Kidney (tissue), 14 donors: ENCODE results near the gene CLDN9. TPM values are rescaled to one million over a fixed set of nuclear protein-coding genes. Genes with fewer than 3 reads are reported as not detected.

Source experiments
- DNase-seq, 5 donors: peaks; one replicate each; pipeline ENCODE4 v3.0.0-alpha.2; 2013 to 2020
- FAIRE-seq: peaks from 2 replicates; lab custom pipeline; 2012; peaks lifted over from hg19 to GRCh38; lab: Jason Lieb, UNC
- H3K27ac ChIP-seq, 2 donors: one replicate each; pipeline ENCODE4 v1.7.0; 2013; ENCODE audit warnings: low read depth in 2 of 2, low read length in 2 of 2, inconsistent platforms in 1 of 2
- H3K27me3 ChIP-seq: one replicate; pipeline ENCODE4 v1.7.1; 2013; ENCODE audit warnings: low read length, inconsistent platforms; ENCODE audit not compliant: control insufficient read depth, insufficient read depth
- H3K36me3 ChIP-seq, 3 donors: one replicate each; pipeline versions ENCODE4 v1.7.0 to v1.7.1; 2013; ENCODE audit warnings: low read length in 3 of 3, control low read depth in 1 of 3, inconsistent platforms in 1 of 3; ENCODE audit not compliant: insufficient read depth in 3 of 3, control insufficient read depth in 2 of 3
- H3K4me1 ChIP-seq, 3 donors: one replicate each; pipeline versions ENCODE4 v1.7.0 to v1.7.1; 2013; ENCODE audit warnings: low read length in 3 of 3, inconsistent platforms in 1 of 3, low read depth in 1 of 3; ENCODE audit not compliant: control insufficient read depth in 2 of 3, insufficient read depth in 2 of 3
- H3K4me3 ChIP-seq, 3 donors: one replicate each; pipeline versions ENCODE4 v1.7.0 to v1.8.1; 2013; ENCODE audit warnings: low read length in 3 of 3, control low read depth in 1 of 3, inconsistent platforms in 1 of 3
- H3K9ac ChIP-seq, 3 donors: one replicate each; pipeline versions ENCODE4 v1.7.0 to v1.7.1; 2013; ENCODE audit warnings: low read length in 3 of 3, control low read depth in 1 of 3, inconsistent platforms in 1 of 3
- H3K9me3 ChIP-seq, 3 donors: one replicate each; pipeline versions ENCODE4 v1.7.0 to v1.7.1; 2013; ENCODE audit warnings: low read length in 3 of 3, control low read depth in 1 of 3, inconsistent platforms in 1 of 3; ENCODE audit not compliant: control insufficient read depth in 2 of 3, insufficient read depth in 1 of 3
- intact Hi-C: fragments of 100-400 bp; cut with DNase I; formaldehyde crosslinking; loops from one replicate; pipeline ENCODE4 v1.11.1; 2022
- polyA plus RNA-seq: library from polyadenylated mRNA; stranded (reverse); fragments of 350-450 nt; fragmentation: Illumina TruSeq; extraction: RNeasy Lipid Tissue Mini Kit (QIAGEN cat#74804); gene quantifications from one replicate; pipeline ENCODE4 v1.2.3, GENCODE V29; 2014; ENCODE audit warnings: low read depth, low replicate concordance; ENCODE audit not compliant: insufficient read depth
- total RNA-seq: library from RNA; stranded (reverse); fragmentation: NEBNext Ultra II Directional; extraction: Animal tissue kit (Norgen Biotek cat#: 25700); gene quantifications from one replicate; pipeline ENCODE4 v1.2.1, GENCODE V29; 2021
- TF ChIP-seq, protein P1 (sequence below): IDR thresholded peaks from 3 replicates; pipeline ENCODE4 v1.5.1; 2012; ENCODE audit warnings: mild to moderate bottlenecking, moderate library complexity, borderline replicate concordance; ENCODE audit not compliant: insufficient read depth; ENCODE audit errors: extremely low read depth
- donor health status: control.
- donor health status: control.
- donor health status: control.
- donor health status: control.
- donor health status: control.
- donor health status: DM: yes; HTN: yes; CAD: no.
- donor health status: Normal renal cell carcinoma (clear cell type).

Gene CLDN9
- total and polyA plus RNA-seq, 2 donors from 2014 or later = 0.60 TPM; not detected in 1

DNA sequence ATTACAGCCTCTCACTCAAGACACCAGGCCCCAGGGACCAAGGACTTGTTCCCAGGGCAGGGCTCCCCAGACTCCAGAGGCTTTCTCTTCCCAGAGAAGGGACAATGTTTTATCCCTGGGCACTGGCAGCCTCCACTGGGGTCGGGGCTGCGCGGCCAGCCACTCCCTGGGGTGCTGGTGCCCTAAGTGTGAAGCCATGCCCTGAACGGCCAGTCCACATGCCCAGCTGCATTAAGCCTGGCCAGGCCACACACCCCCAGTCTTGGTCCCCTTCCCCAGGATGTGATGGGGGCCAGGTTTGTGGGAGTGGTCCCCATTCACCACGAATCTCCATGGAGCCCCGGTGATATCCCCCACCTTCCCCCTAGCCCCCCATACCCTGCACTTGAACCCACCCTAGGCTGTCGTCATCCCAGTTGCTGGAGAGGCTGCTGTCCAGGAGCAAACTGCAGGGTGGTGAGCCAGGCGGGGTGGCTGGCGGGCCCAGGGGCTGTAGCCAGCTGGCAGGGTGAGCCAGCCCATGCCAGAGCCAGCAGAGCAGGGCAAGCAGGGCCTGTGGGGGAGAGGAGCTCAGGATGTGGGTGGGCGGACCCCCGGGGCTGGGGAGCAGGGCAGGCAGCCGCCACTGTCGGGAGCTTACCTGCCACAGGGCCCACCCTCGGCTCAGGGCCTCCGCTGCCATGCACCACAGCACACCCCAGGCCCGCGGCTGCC is 39.0 kb upstream of the CLDN9 start:
- DNase-seq = peak in 1 of 5 donors; percentile 74
- Histone ChIP-seq H3K27ac (no peak overlapping the region), H3K27me3 (no peaks in the 10 kb centered on the region), H3K4me1 (peaks cover 0 to 5% (median 0%) of the 10 kb centered on the region in 3 donors), H3K9ac (no peak overlapping the region), H3K9me3 (no peaks in the 10 kb centered on the region), H3K36me3 (no peaks in the 10 kb centered on the region), H3K4me3 (no peak overlapping the region)
- intact Hi-C loops = no loop called here
- no peak for FAIRE-seq
- TF ChIP-seq, protein P1, sequence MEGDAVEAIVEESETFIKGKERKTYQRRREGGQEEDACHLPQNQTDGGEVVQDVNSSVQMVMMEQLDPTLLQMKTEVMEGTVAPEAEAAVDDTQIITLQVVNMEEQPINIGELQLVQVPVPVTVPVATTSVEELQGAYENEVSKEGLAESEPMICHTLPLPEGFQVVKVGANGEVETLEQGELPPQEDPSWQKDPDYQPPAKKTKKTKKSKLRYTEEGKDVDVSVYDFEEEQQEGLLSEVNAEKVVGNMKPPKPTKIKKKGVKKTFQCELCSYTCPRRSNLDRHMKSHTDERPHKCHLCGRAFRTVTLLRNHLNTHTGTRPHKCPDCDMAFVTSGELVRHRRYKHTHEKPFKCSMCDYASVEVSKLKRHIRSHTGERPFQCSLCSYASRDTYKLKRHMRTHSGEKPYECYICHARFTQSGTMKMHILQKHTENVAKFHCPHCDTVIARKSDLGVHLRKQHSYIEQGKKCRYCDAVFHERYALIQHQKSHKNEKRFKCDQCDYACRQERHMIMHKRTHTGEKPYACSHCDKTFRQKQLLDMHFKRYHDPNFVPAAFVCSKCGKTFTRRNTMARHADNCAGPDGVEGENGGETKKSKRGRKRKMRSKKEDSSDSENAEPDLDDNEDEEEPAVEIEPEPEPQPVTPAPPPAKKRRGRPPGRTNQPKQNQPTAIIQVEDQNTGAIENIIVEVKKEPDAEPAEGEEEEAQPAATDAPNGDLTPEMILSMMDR = no peak

DNA sequence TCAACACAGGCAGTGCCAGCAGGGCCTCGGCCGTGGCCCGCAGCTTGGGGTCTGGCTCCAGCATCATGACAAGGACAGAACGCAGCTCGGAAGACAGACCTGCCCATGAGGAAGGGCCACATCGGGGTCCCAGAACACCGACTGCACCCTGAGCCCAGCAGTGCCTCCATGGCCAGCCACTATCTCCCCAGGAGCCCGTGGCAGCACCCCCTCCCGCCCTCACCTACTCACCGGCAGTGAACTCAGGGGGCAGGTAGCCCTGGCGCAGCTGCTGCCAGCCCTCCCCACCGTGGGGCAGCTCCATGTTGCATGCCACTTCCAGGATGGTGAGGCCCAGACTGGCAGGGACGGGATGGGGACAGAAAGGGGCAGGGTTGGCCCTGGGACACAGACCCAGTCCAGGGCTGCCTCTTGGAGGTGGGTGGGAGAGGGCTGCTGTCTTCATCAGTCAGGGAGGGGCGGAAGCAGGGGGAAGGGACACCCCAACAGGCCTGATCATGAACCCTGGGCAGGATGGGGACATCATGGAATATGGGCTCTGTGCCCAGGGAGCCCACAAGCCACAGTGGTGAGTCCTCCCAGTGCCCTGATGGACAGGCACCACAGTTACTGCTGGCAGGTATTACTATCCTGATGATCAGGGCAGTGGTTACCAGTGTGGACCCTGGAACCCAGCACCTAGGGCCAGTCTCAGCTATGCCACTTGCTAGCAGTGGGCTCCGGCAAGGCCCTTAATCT is 38.2 kb upstream of the CLDN9 start:
- FAIRE-seq = no peak
- intact Hi-C loops = no loop called here

DNA sequence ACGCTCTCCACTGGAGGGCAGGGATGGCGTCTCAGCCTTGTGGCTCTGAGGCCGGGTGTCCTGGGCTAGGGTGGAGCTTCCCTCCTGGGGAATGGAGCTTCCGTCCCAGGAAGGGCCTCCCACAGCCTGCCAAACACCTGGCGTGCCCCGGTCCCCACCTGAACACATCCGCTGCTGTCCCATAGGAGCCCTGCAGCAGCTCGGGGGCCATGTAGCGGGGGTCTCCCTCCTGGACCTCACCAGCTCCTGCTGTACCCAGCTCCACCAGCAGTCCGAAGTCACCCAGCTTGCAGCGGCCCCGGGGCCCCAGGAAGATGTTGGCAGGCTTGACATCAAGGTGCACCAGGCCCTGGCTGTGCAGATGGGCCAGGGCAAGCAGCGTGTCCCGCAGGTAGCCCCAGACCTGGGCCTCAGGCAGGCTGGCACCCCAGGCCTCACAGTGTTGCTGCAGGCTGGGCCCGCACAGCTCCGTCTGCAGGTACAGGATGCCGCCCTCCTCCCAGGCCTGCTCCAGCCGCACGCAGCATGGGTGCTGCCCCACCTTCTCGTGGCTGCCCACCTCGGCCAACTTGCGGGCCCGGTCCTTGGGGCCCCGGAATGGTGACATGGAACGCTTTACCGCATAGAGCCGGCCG is 37.4 kb upstream of the CLDN9 start:
- intact Hi-C loops = no loop called here
- FAIRE-seq (no peak), DNase-seq (peak in 1 of 5 donors; percentile 75)
- Histone ChIP-seq H3K27ac (no peak overlapping the region), H3K4me1 (peaks cover 0 to 3% (median 0%) of the 10 kb centered on the region in 3 donors), H3K36me3 (no peaks in the 10 kb centered on the region), H3K9ac (no peak overlapping the region), H3K9me3 (no peaks in the 10 kb centered on the region), H3K4me3 (no peak overlapping the region), H3K27me3 (no peaks in the 10 kb centered on the region)
- TF ChIP-seq, protein P1 = no peak

More for the DNA sequence above, 38.2 kb upstream of the CLDN9 start:
- Histone ChIP-seq H3K9me3 (no peaks in the 10 kb centered on the region), H3K4me1 (peaks cover 0 to 5% (median 0%) of the 10 kb centered on the region in 3 donors), H3K36me3 (no peaks in the 10 kb centered on the region), H3K4me3 (no peak overlapping the region), H3K27me3 (no peaks in the 10 kb centered on the region), H3K27ac (no peak overlapping the region), H3K9ac (no peak overlapping the region)
- DNase-seq = peak in 1 of 5 donors; percentile 75
- TF ChIP-seq, protein P1 = no peak
